Thyroid gland (tissue), 4 donors: ENCODE results near the gene NRXN2.

ENCODE experiments used
- CTCF ChIP-seq, 6 experiments: fragments of 200-600 bp in 3 of 6; fragments of 450-650 bp in 3 of 6; sonication (generic) in 3 of 6; IDR thresholded peaks; one replicate each; pipeline ENCODE4 v1.5.1; 2016 to 2019; ENCODE audit warnings: antibody characterized with exemption in 6 of 6, mild to moderate bottlenecking in 2 of 6, inconsistent platforms in 1 of 6, moderate library complexity in 1 of 6
- POLR2A ChIP-seq, 2 donors: fragments of 450-650 bp; IDR thresholded peaks; one replicate each; pipeline ENCODE4 v1.6.1; 2017; ENCODE audit warnings: antibody characterized with exemption in 2 of 2, mild to moderate bottlenecking in 2 of 2, moderate library complexity in 1 of 2

GRCh38 chr11:64632654-64633053, 90.3 kb downstream of the NRXN2 start:
- no peak for TF ChIP-seq POLR2A (IDR thresholded peaks at IDR 0.05)
- no peak for TF ChIP-seq CTCF (IDR thresholded peaks at IDR 0.05)
